GM21360 (cell line): ENCODE data around the gene PGM2.

Source experiments
- ATAC-seq: cut with Tn5 transposase; IDR thresholded peaks from one replicate; pipeline ENCODE4 v1.9.1; 2021; ENCODE audit warnings: mild to moderate bottlenecking, moderate library complexity; ENCODE audit not compliant: unreplicated experiment

Gene PGM2

DNA sequence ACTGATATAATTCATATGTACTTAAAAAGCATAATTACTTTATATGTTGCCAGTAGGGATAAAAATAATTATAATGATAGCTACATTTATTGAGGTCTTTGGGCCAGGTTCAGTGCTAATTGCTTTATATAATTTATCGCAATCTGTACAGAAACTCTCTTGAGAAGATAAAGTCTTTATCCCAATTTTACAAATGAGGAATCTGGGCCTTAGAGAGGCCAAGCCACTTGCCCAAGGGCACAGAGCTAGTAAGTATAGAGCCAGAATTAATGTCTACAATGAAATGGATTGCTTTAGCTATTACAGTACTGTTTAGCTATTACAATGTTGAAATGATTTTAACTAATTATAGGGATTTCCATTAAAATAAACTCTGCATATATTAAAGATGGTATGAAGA, 33.8 kb downstream of the PGM2 start:
- no peak for ATAC-seq

DNA sequence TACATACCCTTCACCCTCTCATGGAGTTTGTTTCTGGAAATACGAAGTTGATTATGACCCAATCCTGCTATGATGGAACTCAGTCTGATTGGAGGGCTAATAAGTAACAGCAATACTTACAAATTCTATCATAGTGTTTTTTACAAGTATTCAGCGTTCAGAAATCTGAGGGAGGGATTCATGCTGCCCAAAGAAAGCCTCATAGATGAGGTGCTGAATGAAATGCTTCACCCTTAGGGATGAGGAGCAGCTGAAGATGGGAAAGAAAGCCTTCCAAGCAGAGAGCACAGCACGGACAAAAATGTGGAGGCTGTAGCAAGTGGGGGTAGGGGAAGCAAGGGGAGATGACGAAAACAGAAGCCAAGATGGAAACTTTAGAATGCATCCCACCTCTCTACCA, 36.5 kb downstream of the PGM2 start:
- ATAC-seq, result no peak

- ATAC-seq, result no peak
Observed at GRCh38 chr4:37864786-37865185, 38.3 kb downstream of the PGM2 start.

DNA sequence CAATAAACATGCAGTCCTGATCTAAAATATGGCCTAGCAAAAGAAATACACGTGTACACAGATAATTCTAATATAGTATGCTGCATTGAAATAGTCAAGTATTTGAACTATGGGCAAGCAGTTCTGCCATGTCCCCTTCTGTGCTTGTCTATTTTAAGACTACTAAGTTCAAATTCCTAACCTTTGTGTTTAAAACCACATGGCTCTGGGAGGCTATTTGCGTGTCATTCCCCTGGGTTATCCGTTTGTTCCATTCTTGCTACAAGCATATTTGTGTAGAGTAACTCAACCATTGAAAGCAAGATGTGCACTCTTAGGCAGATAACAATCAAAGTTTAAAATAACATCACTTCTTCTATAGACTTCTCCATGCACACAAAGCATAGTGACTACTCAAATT, 39.0 kb downstream of the PGM2 start:
- ATAC-seq, result no peak

- no peak for ATAC-seq
Observed at GRCh38 chr4:37867102-37867501, 40.6 kb downstream of the PGM2 start.

DNA sequence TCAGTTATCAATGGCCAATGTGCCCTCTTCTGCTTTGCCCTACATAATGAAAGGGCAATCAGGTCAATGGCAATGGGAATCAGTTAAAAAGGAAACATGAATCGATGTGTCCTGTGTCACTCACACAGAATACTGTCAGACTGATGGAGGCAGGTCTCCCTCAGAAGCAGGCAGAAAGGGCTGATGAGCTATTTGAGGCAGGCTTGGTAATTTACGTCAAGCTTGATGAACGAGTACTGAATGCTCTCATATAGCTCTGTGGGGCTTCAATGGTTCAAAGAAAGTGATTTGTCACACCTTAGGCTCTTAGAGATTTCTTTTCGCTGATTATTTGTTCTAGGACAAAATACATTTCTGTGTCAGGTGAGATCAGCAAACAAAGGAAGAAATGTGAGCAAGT, 41.8 kb downstream of the PGM2 start:
- ATAC-seq, result no peak

- no peak for ATAC-seq
Observed at GRCh38 chr4:37872310-37872988, 46.0 kb downstream of the PGM2 start.

- no peak for ATAC-seq
Observed at GRCh38 chr4:37873386-37873785, 46.9 kb downstream of the PGM2 start.

DNA sequence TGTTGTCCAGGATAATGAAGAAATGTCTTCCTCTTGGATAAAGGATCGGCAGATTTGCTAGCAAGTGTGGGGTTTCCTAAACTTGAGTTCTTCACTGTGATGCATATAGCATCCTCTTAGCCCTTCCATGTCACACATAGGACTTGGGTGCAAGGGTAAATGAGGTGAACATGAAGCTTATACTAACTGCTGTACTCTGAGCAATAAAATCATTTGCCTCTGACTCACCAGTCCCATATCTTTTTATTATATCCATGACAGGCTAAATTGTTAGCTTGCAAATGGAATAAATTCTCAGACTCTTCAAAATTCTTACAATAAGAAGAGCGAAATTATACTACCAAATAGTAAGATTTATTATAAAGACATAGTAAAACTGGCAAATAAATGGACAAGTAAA, 49.7 kb downstream of the PGM2 start:
- ATAC-seq, result no peak

DNA sequence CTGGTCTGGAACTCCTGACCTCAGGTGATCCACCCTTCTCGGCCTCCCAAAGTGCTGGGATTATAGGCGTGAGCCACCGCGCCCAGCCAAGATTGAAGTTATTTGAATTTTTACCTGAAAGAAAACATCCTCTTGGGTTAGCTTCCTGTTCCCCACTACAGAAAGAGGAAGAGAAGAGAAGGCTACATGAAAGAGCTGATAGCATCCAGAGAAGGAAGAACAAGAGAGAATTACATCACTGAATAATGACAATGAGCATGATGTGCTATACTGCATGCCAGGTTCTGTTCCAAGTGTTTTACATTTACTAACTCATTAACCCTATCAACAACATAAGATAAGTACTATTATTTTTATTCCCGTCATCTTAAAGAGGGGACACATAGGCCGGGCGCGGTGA, 52.9 kb downstream of the PGM2 start:
- no peak for ATAC-seq

GRCh38 chr4:37881811-37882210, 55.3 kb downstream of the PGM2 start:
- ATAC-seq, result no peak

DNA sequence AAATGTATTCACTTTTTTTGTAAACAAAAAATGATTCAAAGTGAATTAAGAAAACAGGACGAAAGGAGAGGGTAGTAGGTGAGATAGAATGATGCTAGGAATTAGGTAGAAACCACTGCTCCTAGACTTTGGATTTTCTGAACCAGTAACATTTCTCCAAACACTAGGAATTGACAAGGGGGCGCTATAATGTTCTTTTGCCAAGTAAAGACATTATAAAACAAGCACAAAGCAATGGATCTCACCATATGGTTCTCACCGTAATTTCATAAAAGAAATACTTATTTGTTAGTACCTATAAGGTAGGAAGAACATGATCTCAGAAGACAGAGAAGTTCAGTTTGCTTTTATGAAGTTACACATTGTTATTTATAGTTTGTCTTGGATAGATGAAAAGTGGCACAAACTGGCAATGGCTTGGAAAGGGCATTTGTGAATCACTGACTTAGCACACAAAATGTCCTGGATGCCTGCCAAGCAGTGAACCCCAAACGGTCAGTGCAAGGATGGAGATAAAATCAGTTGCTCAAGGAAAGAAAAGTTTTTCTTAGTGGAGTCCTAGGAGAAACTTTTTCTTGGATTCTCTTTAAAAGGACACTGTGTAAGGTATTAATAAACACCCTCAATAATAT, 56.3 kb downstream of the PGM2 start:
- no peak for ATAC-seq

DNA sequence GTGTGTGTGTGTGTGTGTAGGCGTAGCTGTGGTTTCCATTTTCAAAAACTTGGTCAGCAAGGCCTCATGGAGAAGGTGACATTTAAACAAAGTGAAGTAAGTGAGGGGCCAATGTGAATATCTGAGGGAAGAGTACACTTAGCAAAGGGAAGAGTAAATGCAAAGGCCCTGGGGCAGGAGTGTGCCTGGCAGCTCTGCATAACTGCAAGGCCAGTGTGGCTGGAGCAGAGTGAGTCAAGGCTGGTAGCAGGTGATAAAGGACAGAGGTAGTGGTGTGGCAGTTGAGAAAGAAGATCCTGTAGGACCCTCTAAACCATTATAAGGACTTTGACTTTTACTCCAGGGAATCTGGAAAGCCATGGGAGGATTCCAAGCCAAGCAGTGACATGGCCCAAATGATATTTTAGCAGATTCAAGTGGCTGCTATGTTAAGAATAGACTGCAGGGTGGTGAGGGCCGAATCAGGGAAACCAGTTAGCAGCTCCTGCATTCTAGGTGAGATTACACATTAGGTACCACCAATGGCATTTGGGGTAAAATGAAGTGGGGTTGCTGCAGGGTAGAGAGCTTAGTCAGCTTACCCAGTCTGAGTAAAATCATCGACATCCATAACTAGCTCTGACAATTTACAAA, 58.5 kb downstream of the PGM2 start:
- no peak for ATAC-seq

DNA sequence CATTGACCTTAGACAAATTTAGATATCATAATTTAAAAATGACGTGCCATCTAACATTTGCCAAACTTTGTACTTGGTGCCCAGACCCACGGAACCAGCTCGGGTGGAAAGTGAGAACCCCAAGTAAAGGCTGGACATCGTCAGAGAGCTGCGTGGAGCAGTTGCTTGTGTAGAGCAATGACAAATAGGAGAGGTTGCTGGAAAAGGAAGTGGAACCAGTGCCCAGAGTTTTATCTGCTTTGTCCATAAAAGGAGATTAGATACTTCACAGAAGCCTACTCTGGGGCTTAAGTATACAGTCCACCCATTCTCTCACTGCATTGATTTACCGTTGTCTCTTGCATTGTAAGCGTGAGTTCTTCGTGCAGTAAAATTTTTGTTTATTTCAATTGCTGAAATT, 59.0 kb downstream of the PGM2 start:
- no peak for ATAC-seq

DNA sequence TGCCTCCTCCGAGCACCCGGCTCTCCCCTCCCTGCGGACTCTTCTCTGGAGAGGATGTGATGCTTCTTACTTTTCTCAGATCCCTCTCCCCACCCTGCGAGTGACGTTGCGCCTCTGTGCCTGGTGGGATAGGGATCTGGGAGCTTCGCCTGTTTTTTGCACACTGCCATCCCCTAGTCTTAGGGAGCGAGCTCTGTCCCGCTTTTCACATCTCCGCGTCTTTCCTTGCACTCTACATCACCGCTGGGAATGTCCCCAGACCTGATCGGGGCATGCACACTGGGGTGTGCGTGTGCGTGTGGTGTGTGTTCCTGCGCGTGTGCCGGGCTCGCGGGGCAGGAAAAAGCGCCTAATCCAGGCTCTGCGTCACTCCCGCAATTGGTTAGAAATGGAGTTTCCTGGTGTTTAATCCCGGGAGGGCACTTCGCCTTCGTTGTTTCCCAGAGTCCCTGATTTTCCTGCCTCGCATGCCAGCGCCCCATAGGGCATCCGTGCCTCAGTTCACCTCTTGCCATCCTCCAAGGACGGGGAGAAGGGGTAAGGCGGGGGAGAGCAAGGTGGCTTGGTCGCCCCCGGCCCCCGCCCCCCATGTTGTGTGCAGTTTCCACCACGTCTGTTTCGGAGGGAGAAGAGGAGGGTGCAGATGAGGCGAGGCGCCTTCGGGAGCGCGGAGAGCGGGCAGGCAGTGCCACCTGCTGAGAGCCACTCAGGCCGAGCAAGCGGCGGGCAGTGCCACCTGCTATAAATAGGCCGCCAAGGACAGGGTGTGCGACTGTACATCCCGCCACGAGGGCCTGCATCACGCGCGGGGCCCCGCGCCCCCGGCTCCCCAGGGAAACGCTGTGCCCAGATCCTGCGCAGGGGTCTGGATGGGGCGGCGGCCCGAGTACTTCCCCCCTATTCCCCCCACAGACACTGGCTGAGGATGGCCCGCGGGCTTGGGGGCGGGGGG, 63.6 kb downstream of the PGM2 start:
- no peak for ATAC-seq

GRCh38 chr4:37890801-37891259, 64.3 kb downstream of the PGM2 start, which contains the start of gene TBC1D1:
TBC1D1 (plus strand) TSS chr4:37891084; CDS start chr4:37902096, 11,012 bp downstream.
- ATAC-seq, result peak; percentile 22

DNA sequence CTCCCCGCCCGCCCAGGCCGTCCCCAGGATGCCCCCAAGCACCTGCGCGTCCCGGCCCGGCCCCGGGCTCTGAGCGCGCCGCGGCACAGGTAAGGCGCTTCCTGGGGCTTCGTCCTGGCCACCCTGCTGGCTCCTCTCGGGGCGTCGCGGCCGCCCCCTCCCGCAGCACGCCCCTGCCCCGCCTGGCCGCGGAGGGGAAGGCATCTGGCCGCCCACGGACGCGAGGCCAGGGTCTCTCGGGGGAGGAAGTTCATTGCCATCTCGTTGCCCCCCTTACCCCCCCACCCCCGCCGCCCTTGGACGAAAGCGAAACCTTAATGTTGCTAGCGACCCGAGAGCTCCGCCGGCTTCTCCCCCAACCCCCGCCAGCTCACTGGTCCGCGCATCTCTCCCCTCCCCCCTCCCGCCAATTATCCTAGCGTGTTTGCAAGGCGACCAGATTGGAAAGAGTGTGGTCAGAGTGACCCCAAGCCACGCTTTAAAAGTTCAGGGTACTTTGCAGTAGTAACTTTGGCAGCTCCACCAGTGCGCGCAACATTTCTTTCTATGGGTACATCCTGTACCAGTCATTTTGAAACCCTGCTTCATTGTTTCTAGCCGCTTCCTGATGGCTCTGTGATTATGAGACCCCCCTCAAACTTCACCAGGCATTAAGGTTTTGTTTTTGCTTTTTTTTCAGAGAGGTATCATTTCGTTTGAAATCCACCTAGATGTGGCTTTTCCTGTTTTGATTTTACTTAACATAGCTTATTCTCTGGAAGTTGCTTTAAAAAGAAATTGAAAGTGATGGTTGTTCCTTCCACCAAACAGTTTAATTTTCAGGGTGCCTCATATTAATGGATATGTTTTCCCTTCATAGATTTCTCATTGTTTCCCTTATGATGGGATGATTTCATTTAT, 65.0 kb downstream of the PGM2 start:
- ATAC-seq, result peak; percentile 54

- ATAC-seq, result peak; percentile 41
Observed at GRCh38 chr4:37892641-37893040, 66.2 kb downstream of the PGM2 start.

- ATAC-seq, result no peak
Observed at GRCh38 chr4:37893164-37893563, 66.7 kb downstream of the PGM2 start.

GRCh38 chr4:37895271-37895670, 68.8 kb downstream of the PGM2 start:
- ATAC-seq, result no peak
